ENCODE measurements around the gene FTCDNL1.

Gene FTCDNL1

DNA sequence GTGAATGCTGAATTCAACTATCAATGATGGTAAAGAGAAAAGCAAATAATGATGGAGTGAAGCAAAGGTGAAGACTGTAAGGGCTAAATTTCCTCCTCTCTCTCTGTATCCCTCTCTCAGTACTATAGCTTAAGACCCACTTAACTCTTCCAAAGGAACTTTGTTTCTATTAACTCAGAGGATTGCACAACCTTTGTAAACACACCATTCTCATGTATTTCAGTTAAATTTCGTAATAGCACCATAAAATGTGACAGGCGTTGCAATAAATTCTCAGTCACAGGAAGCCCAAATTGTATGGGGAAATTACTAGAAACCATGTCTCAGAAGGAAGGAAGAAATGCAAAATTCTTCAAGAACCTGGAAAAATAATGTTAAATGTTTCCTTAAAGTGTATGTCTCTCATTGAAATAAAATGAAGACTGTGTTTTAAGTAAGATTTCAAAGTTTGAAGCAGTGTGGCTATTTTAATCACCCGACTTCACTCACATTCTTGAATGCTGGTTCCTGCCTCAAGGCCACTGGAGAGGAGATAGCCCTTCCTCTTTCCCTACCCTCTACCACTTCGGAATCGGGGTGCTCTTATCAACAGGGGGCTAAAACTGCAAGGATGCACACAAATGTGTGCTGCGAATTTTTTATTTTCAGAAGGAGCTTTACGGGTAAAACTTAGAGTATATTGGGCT lies 112.1 kb downstream of the FTCDNL1 start:
- peak; percentile 55 for DNase-seq

DNA sequence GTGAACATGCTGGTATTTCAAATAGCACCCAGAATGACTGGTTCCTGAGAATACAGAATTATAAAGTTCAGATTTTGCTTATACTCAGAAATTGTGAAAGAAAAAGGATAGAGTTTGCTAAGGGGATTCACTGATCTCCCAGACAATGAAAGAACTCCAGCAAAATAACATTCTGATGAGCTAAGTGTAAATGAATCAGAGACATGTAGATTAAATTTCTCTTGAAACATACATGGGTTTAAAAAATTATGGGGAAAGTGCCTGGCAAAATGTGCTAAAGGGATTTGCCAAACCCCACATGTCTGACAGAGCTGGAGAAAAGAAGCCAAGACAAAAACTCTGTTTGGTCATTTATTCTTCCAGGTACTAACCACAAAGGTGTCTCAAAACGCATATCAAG lies 116.3 kb downstream of the FTCDNL1 start:
- no peak for DNase-seq

DNA sequence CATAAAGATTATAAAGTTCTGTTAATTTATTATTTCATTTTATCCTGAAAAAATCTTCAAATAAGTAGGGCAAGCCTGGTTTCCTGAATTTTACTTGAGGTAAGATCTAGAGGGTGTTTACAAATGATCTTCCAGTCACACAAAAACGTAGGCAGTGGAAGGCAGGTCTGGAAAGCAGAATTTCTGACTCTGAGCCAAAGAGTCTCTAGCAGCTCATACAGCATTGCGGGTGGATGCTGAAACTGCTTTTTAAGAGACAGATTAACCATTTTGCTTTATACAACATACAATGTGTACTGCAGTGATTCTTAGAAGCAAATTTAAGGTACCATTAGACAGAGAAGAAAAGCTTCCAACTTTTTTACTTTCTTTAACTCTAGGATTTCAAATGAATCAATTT lies 117.0 kb downstream of the FTCDNL1 start:
- no peak for DNase-seq

DNA sequence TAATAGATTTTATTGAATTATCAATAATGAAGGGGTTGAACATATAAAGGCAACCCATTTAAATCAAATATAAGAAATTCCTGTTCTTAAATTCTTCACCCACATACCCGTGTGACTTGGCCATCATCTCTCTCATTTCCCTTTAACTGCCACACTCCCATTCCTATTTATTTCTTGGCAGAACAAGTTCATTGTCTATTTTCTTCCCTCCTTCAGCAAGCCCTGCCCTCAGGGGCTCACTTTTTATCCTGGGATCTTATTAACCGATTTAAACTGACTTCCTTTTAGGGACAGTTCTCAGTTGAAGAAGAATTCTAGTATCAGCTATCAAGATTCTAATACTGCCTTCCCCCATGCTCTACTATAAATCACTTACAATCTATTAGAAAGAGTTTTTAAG lies 123.2 kb downstream of the FTCDNL1 start:
- no peak for DNase-seq

DNA sequence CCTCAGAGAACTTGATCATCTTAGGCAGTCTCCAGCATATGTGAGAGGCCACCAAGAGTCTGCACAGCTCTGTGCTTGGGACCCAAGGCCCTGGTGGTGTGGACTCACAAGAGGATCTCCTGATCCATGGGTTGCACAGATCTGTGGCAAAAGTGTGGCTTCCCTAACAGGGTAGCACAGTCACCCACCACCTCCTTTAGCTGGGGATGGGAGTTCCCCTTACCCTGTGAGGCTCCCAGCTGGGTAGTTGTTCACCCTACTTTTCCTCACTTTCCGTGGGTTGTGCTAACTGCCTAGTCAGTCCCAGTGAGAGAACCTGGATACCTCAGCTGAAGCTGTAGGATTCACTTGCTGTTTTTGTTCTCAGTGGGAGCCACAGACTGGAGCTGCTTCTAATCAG lies 123.7 kb downstream of the FTCDNL1 start:
- DNase-seq: no peak

DNA sequence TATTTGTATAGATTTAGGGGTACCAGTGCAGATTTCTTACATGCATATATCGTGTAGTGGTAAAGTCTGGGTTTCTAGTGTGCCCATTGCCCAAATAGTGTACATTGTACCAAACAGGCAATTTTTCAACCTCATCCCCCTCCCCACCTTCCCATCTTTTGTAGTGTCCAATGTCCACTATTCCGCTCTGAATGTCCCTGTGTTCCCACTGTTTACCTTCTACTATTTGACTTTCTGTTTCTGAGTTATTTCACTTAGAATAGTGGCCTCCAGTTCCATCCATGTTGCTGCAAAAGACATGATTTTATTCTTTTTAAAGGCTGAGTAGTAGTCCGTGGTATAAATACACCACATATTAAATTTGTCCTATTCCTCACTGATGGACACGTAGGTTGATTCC lies 132.9 kb downstream of the FTCDNL1 start:
- no peak for DNase-seq

DNA sequence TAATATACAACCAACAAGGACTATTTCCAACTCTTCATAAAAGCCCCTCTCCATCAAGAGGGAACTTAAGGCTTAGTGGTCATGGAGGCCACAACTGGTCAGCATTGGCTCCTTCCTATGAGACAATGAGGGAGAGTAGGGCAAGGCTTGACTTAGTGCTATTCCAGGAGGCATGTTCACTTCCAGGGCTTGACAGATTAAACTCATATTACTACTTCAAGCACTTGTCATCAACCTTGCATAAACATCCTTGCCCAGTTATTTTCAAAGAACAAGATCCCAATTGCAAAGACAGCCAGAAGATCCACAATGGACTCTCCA lies 133.4 kb downstream of the FTCDNL1 start:
- no peak for DNase-seq

DNA sequence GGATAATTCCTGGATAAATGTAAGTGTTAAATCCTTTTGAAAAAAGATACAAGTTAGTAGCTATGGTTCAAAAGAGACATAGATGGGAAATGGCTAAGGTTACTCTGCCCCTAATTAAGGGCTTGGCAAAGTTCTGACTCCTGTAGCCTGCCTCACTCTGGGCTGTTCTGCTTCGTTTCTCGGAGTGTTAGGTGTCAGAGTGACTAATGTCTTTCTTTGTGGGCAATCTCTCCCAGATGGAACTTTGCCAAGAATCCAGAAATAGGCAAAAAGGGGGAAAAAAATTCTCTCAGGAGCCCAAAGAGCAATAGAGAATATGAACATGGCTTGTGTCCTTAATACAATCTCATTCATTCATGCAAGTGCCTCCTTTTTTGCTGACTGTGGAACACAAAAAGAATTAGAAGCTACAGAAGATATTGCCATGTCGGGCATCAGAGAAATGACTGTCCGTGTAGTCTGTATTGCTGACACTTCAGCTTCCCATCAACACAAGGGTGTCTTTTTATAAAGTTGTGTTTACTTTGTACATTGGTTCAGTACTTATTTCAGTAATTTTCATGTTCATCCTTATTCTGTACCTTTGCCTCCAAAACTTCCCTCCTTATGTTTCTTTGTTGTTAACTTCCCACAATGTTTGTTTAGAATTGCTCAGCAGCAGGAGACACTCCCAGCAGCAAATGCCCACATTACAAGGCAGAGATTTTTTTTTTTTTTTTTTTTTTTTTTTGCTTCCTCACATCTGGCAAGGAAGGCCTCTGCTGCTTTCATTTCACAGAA lies 134.0 kb downstream of the FTCDNL1 start:
- no peak for DNase-seq

DNA sequence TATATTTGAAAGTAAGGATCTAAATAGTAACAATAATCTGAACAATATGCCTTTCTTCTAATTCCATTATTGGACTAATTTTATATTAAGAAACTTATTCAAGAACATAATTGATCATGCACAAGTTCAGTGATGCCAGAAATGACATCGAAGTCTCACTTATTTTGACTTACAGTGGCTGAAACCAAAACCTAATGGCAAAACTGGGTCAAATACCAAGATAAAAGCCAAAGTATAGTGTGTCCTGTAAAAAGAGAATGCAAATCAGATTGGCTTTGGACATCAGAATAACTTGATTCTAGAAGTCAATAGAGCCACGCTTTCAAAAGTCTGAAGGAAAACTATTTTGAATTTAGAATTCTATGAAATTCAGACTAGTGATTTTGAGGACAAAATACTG lies 137.2 kb downstream of the FTCDNL1 start:
- no peak for DNase-seq

DNA sequence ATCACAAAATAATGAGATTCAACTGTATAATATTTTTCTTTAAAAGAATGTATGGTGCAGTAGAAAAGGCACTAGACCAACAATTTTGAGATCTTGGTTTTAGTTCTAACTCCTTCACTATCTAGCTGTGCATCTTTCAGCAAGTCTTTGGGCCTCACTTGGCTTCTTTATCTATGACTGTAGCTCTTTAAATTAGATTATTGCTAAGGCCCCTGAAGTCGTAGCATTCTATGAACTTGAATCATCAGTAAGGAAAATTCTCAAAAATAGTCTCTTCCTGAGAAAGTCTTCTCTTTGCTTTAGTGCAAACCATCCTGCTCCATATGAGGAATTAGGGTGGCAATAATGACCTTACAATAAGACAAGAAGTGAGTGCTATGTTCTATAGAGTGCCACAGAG lies 140.4 kb downstream of the FTCDNL1 start:
- DNase-seq: no peak
